Limb (tissue), 2 donors: ENCODE results near the gene DLAT.
A peak's percentile ranks its signal among the peaks of the same experiment; 100 is the strongest.
"Not testable (repeated sequence)": the region's sequence is repeated elsewhere in the genome, so short reads cannot be mapped to it uniquely, and the experiment has no call there.

Source experiments
- DNase-seq, 2 donors: peaks; one replicate each; pipeline ENCODE4 v3.0.0-alpha.2; 2016; ENCODE audit errors: extremely low spot score in 2 of 2

DLAT gene

DNA sequence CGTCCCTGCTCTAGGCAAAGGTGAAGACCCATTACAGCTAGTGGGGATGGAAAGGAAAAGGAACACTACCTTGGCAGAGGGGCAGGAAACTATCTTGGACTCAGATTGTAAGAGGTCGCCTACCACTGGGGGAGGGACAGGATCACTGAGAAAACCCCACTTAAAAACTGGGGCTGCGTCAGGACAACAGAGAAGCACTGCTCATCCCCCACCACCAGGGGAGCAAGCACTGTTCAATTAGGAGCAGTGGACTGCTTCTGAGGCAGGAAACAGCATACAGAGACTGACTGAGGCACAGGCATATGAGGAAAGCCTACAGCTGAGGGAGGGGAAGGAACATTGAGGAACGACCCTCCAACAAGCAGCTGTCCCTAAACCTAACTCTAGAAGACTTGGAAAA, 20.8 kb upstream of the DLAT start:
- no peak for DNase-seq

- DNase-seq, result no peak
Measured at GRCh38 chr11:112005422-112006094, 19.6 kb upstream of the DLAT start.

DNA sequence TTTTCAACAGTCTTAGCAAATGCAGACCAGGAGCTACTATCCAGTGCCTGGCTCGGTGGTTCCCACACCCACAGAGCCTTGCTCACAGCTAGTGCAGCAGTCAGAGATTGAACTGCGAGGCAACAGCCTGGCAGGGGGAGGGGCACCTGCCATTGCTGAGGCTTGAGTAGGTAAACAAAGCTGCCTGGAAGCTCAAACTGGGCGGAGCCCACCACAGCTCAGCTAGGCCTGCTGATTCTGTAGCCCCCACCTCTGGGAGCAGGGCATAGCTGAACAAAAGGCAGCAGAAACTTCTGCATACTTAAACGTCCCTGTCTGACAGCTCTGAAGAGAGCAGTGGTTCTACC, 19.1 kb upstream of the DLAT start:
- not testable (repeated sequence) for DNase-seq

DNA sequence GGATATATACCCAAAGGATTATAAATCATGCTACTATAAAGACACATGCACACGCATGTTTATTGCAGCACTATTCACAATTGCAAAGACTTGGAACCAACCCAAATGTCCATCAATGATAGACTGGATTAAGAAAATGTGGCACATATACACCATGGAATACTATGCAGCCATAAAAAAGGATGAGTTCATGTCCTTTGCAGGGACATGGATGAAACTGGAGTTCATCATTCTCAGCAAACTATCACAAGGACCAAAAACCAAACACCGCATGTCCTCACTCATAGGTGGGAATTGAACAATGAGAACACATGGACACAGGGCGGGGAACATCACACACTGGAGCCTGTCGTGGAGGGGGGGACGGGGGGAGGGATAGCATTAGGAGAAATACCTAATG, 13.8 kb upstream of the DLAT start:
- not testable (repeated sequence) for DNase-seq

- no peak for DNase-seq
Measured at GRCh38 chr11:112012874-112013273, 12.3 kb upstream of the DLAT start.

GRCh38 chr11:112013497-112014164, 11.6 kb upstream of the DLAT start:
- DNase-seq, result no peak

DNA sequence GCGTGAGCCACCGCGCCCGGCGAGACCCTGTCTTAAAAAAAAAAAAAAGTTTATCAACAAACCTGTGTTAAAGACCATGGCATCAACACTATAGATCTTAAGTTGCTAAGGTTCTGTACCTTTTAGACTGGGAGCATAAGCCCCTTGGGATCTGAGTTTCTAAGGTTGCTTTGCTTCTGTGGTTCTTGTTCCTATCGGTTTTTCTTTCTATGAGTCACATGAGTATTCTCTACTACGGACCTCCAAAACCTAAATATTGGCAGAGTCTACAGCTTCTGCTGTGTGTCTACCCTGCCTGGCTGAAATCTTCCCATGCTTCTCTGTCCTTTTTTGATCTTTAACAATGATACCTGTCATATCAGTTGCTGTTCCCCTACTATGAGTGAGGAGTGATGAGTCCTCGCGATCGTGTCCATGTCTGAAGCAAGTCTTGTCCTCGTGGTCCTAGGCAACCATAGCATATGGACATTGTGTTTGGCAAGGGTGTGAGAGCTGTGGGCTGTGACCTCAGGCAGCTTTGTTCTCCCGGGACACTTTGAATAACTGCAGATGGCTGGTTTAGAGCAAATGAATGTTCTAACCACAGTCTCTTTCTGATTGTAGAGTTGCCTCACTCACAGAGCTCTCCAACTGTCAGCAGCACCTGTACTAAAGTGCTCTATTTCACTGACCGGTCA, 9.0 kb upstream of the DLAT start:
- DNase-seq, result no peak

GRCh38 chr11:112016765-112017376, 8.3 kb upstream of the DLAT start:
- DNase-seq, result no peak

GRCh38 chr11:112017538-112017937, 7.7 kb upstream of the DLAT start:
- DNase-seq, result no peak

DNA sequence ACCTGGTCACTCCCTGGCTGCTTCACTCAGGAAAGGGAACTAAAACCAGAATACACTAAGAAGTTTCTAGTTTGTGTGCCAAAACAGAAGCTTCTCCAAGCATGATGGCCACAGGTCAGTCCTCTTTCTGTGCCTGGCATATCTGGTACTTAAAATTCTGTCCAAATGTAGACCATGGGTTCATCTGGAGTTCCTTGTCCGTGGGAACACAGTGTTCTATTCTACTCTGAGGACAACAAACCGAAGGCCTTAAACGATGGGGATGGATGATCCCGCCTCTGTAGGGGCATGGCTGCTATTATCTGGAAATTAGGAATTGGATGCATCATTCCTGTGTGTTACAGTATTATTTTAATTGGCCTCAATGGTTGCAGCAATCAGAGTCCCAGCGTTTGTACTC, 6.1 kb upstream of the DLAT start:
- DNase-seq, result no peak

DNA sequence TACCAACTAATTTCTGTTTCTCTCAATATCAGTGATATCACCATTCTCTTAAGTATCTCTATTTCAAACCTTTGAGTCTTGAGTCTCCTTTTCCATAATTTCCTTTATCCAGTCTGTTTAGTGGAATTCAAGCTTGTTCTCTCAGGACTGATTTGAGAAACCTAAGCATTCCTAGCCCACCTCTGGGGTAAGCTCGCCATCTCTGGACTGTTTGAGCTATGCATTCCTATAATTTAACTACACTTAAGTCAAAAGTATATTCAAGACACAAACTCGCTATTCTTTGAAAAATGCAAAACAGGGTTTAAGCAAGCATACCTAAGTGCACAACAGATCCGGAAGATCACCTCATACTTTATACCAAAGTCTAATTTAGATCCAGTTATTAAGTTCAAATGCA, 2.1 kb upstream of the DLAT start:
- no peak for DNase-seq

- DNase-seq, result no peak
Measured at GRCh38 chr11:112024178-112024772, 933 bp upstream of the DLAT start.

DNA sequence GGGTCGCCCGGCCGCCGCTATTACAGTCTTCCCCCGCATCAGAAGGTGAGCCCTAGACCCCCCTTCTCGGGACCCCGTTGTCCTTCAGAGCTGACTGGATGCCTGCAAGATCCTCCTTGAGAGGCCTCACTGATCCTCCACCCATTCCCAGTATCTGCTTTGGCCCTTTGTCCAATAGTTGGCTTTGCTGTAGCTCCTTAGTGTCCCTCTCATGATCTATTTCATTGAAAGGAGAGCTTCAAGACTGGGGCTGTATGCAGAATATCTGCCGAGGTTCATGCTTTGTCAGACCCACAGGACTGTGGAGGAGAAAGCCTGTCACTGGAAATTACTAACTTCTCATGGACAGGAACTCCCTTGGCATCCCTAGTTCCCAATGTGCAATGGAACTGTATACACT, 499 bp downstream of the DLAT start:
- peak in 1 of 2 donors; percentile 3 for DNase-seq

- not testable (repeated sequence) for DNase-seq
Measured at GRCh38 chr11:112026784-112027410, 1.7 kb downstream of the DLAT start.

GRCh38 chr11:112029460-112029859, 4.3 kb downstream of the DLAT start:
- DNase-seq, result no peak

DNA sequence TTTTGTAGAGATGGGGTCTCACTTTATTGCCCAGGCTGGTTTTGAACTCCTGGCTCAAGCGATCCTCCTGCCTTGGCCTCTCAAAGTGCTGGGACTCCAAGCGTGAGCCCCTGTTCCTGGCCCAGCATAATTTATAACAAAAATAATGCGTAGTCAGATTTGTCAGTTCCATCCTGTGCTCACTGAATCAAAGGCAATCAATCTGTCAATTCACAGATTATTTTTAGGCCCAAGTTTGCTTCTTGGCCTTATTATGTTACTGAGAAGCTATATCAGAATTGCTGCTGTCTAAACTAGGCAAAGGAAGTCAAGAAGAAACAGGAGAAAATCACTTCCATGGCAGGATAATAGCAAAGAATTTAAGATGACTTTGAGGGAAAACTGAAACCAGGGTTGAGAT, 8.7 kb downstream of the DLAT start:
- no peak for DNase-seq

DNA sequence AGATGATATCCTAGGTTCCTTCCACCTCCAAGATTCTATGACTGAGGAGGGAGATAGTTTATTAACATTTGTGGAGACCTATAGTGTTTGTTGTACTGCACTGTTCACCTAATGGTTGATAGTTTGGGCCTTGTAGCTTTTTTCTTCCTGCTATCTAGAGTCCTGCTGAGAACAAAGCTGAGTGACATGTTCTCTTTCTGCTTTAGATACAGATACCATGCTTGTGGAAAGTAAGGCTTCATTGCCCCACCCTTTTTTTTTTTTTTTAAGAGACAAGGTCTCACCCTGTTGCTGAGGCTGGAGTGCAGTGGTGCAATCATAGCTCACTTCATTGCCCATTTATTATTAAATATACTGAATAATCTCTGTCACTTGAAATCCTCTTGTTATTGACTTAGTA, 12.3 kb downstream of the DLAT start:
- DNase-seq, result no peak

GRCh38 chr11:112042161-112042960, 17.2 kb downstream of the DLAT start:
- no peak for DNase-seq

- no peak for DNase-seq
Measured at GRCh38 chr11:112042961-112043304, 17.7 kb downstream of the DLAT start.

DNA sequence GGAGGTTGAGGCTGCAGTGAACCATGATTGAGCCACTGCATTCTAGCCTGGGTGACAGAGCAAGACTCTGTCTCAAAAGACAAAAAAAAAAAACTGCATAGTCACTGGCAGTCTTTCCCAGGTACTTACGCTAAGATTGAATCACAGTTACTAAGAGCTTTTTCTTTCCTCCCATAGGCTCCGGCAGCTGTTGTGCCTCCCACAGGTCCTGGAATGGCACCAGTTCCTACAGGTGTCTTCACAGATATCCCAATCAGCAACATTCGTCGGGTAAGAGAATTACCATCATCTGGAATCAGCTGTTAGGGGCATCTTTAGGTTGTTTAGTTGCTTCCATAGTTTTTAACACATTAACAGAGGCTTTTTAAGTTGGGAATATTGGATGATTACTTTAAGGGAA, 19.8 kb downstream of the DLAT start:
- no peak for DNase-seq

DNA sequence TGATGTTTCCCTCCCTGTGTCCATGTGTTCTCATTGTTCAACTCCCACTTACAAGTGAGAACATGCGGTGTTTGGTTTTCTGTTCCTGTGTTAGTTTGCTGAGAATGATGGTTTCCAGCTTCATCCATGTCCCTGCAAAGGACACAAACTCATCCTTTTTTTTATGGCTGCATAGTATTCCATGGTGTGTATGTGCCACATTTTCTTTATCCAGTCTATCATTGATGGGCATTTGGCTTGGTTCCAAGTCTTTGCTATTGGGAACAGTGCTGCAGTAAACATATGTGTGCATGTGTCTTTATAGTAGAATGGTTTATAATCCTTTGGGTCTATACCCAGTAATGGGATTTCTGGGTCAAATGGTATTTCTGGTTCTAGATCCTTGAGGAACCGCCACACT, 21.4 kb downstream of the DLAT start:
- not testable (repeated sequence) for DNase-seq
